ENCODE data around the gene NFIC.
"Not testable (repeated sequence)": the region's sequence is repeated elsewhere in the genome, so short reads cannot be mapped to it uniquely, and the experiment has no call there.

GRCh38 chr19:3421656-3422055 is 55.3 kb downstream of the NFIC start:
- TF ChIP-seq POLR2A (IDR thresholded peaks at IDR 0.05) = not testable (repeated sequence)
- TF ChIP-seq, protein P1, sequence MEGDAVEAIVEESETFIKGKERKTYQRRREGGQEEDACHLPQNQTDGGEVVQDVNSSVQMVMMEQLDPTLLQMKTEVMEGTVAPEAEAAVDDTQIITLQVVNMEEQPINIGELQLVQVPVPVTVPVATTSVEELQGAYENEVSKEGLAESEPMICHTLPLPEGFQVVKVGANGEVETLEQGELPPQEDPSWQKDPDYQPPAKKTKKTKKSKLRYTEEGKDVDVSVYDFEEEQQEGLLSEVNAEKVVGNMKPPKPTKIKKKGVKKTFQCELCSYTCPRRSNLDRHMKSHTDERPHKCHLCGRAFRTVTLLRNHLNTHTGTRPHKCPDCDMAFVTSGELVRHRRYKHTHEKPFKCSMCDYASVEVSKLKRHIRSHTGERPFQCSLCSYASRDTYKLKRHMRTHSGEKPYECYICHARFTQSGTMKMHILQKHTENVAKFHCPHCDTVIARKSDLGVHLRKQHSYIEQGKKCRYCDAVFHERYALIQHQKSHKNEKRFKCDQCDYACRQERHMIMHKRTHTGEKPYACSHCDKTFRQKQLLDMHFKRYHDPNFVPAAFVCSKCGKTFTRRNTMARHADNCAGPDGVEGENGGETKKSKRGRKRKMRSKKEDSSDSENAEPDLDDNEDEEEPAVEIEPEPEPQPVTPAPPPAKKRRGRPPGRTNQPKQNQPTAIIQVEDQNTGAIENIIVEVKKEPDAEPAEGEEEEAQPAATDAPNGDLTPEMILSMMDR (IDR thresholded peaks at IDR 0.05) = not testable (repeated sequence)
